ENCODE data around the gene HOXA13. TPM values are rescaled to one million over a fixed set of nuclear protein-coding genes. Genes with fewer than 3 reads are reported as not detected.
A peak's percentile ranks its signal among the peaks of the same experiment; 100 is the strongest.

The HOXA13 gene
- total RNA-seq, 1 experiment from 2014 or later, result 1.2 TPM

DNA sequence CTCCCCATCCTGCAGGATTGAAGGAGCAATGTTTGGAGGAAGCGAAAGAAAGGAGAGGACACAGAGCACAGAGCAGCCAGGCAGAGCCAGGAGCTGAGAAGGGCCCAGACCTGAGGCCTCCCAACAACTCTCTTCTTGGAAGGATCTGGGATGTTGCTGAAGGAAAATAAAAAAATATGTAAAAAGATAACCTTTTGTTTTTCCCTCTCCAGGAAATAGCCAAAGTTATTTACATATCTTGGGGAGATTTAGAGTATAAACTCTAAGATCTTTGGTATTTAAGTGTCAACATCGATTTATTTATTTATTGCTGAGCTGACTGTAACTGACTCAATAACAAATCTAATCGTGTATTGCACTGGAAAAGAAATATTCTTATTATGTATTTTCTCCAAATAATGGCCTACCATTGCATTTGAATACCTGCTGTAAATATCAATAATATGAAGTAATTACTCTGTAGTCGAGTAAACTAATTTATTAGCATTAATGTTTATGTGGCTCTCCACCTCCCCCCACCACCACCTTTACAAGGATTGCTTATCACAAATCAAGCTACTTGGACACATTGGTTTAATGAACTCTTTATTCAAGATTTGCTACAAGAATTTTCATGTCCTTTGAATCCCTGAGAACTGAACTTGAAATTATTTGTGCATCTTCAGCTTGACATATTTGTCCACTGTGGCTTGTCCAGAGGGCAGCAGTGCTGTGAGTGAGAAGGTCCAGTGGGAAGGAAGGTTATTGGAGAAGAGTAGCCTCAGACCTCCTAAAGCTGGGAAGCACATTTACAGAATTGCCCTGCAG, 13.0 kb downstream of the HOXA13 start:
- no peak for DNase-seq (ENCODE audit: low read depth)
- in situ Hi-C loops (cut with HindIII; ENCODE audit: low pct_unique_long_range_greater_than_20kb, low sequenced_read_pairs), result no loop called here

DNA sequence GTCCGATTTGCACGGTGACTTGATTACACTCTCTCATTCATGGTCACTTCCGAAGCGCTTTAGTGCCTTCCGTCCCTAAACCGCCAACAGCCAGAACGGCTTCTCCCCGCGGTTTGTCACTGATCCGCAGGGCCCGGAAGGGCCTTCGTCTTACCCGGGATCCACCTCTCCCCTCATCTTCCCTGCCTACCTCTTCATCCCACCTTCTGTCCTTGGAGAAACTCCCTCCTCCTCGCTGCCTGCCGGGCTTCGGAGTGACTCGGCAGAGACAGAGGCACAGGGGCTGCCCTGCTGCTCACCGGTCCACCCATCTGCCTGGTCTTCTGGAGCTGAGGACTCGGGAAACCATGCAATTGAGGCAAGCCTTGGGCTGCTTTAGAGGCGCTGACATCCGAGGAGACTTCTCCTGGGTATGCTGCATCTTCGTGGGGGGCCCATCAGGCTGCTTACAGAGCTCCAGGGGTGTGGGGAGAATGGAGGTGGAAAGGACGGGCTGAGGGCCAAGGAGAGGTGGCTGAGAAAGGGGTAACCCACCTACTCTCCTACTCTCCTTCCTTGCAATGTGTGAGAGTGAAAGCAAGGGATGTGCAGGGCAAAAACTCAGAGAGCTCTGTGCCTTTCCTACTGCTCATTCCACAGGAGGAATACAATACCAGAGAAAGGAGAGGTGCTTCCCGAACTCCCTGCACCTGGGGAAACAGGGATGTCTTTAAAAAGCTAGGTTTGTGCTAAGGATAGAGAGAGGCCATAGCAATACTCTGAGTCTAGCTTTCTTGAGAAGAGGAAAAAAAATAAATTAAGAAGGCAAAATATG, 13.8 kb downstream of the HOXA13 start:
- in situ Hi-C loops (cut with HindIII; ENCODE audit: low pct_unique_long_range_greater_than_20kb, low sequenced_read_pairs), result no loop called here
- DNase-seq (ENCODE audit: low read depth), result no peak

DNA sequence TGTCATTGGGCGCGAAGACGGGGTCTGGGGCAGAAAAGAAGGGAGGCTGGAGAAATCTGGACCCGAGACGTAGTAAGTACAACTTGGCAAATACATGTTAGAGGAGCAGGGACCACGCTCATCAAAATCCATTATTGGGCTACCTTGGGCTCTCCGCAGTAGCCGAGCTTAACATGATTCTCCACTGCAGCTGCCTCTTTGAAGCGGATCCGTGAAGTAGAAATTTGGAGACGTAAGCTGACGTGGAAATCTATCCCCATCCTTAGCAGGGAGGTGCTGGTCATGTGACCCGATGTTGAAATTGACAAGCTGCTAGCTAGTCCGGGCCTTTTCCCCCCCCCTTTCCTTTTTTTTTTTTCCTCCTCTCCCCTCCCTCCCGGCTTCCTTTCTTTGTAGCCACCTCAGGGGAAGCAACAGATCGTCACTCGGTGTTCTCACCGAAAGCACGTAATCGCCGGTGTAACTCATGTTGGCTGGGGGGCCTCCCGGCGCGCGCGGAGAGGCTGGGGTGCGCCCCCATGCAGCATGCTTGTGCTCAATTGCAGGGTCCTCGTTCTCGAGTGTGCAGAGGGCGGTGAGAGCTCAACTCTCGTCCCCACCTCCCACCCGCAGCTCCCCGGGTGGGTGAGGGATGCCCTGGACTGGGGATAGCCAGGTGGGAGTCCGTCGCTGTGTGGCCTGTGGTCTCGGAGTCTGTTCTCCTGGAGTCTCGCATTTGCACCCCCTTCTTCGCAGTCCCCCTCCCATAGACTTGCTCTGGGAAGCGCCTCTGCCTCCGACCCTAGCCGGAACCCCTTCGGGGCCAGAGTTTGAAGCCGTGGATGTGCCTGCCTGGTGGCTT, 14.7 kb downstream of the HOXA13 start, which contains the start of gene HOXA11:
HOXA11 (minus strand) TSS at position 220 of the 841 bp plus-strand sequence; CDS start at position 132, 88 bp downstream.
- no peak for DNase-seq (ENCODE audit: low read depth)
- in situ Hi-C loops (cut with HindIII; ENCODE audit: low pct_unique_long_range_greater_than_20kb, low sequenced_read_pairs), result no loop called here

DNA sequence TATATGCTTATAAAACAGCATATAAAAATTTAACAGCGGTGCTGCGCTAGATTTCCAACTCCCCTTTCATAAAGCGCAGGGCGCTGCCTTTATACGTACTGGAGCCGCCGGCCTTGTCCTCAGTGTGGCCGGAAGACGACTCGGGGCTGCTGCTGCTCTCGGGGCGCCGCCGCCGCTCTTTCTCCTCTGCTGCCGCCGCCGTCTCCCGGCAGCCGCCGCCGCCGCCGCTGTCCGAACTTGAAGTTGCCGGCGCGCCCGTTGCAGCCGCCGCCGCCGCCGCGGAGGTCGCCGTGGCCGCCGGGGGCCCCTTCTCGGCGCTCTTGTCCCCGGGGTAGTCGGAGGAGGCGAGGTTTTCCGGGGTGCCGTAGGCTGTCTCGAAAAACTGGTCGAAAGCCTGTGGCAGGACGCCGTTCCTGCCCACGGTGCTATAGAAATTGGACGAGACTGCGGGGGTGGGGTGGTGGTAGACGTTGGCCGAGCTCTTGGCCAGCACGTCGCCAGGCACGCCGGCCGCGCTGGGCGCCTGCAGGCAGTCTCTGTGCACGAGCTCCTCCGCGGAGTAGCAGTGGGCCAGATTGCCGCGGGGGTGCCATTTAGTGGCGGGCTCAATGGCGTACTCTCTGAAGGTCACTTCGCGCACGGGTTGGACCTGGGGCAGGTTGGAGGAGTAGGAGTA, 15.4 kb downstream of the HOXA13 start:
- DNase-seq (ENCODE audit: low read depth), result peak; percentile 38
- in situ Hi-C loops (cut with HindIII; ENCODE audit: low pct_unique_long_range_greater_than_20kb, low sequenced_read_pairs), result no loop called here

DNA sequence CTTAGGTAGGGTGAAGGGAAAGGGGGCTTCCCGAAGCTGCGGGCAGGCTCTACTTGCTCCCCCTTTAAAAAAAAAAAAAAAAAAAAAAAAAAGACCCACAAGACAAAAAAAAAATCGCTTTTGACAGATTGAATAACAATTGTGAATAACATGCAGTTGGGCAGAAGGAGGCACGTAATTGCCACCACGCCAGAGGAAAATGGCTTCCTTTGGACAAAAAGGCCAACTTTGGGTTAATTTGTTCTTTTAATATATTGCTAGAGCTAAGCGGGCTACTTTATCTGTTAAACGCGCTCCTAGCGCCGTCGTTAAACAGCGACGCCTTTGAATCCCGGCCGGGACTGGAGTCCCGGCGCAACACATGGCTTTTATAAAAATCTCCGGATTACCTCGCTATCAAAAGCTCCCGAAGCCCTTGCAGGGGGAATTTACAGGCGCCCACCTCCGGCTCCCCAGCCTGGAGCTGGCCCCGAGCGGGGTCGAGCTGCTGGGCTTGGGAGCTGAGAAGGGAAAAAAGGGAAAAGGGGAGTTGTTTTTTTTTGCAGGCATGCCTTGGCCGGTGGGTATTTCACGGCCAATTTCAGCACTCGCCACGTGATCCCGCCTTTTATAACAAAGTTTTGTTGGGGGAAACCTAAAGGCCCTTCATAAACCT, 16.1 kb downstream of the HOXA13 start:
- no peak for DNase-seq (ENCODE audit: low read depth)
- in situ Hi-C loops (cut with HindIII; ENCODE audit: low pct_unique_long_range_greater_than_20kb, low sequenced_read_pairs), result no loop called here

DNA sequence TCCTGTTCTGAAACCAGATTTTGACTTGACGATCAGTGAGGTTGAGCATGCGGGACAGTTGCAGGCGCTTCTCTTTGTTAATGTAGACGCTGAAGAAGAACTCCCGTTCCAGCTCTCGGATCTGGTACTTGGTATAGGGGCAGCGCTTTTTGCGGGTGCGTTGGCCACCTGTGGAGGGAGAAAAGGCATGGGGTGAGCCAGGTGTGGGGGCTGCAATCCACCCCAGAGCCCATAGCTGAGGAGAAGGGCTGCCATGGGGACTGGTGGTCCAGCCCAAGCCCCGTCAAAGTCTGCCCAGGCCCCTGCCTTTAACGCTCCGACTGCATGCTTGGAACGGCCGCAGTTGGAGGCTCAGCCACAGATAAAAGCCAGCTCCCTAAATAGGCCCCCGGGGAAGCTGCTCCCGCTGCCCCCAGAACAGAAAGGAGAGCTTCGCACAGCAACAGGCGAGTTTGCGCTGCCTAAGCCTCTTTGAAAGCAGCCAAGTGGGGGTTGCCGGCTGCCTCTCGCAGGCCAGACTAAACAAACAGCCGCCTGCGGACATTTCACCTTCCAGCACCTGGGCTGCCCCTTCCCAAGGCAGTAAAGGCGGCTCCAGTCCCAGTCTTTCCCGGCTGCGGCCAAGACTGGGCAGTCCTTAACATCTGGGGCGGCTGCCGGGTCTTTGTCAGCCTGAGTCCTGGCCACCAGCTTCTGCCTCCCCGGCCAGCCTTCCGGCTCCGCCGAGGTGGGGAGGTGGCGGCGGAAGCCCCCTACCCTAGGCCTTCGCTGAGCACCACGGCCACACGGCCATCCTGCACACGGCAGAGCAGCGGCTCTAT, 16.8 kb downstream of the HOXA13 start:
- in situ Hi-C loops (cut with HindIII; ENCODE audit: low pct_unique_long_range_greater_than_20kb, low sequenced_read_pairs), result no loop called here

DNA sequence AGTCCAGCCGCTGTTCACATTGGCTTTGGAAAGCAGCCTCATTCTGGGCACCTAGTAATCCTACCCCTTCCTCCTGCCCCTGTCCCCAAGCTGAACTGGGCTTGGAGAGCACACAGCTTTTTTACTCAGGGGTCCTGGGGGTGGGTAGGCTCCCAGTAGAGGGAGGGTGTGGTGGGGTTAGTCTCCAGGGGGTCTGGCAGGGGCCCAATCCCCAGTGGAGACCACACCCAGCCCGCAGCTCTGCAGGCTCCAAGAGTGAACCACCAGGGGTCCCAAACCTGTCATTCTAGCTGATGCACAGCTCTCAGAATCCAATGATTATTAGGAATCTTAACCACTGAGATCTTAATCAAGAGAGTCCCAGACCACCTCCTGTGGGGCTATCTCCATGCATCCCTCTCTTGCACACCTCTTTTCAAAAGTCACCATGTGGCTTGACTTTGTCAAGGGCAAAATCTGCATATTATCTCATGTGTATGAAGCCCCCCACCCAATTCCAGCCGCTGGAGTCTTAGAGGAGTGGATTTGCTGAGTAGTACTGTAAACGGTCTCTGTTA, 17.5 kb downstream of the HOXA13 start:
- in situ Hi-C loops (cut with HindIII; ENCODE audit: low pct_unique_long_range_greater_than_20kb, low sequenced_read_pairs), result no loop called here
- DNase-seq (ENCODE audit: low read depth), result no peak

More for the DNA sequence above, 16.8 kb downstream of the HOXA13 start:
- DNase-seq (ENCODE audit: low read depth), result no peak

DNA sequence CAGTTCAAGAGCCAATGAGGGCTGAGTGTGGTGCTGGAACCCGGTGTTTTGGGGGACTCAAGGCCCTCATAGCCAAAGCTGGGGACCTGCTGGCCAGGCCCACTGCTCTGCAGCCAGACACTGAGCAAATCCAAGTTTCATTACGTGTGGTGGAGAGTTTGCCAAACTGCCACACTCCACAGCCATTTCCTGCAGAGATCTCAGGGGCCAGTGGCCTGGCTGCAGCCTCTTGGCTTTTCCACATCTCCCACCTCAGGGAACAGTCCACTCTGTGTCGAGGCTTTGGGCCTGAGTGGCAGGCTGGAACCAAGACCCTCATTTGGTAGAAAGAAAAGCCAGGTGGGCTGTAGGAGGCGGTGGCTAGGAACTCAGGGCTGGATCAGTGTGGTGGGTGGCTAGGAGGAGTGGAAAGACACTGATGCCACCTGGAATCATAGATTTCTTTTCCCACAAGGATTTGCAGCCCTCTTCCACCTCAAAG, 18.1 kb downstream of the HOXA13 start:
- in situ Hi-C loops (cut with HindIII; ENCODE audit: low pct_unique_long_range_greater_than_20kb, low sequenced_read_pairs), result no loop called here
- DNase-seq (ENCODE audit: low read depth), result no peak

DNA sequence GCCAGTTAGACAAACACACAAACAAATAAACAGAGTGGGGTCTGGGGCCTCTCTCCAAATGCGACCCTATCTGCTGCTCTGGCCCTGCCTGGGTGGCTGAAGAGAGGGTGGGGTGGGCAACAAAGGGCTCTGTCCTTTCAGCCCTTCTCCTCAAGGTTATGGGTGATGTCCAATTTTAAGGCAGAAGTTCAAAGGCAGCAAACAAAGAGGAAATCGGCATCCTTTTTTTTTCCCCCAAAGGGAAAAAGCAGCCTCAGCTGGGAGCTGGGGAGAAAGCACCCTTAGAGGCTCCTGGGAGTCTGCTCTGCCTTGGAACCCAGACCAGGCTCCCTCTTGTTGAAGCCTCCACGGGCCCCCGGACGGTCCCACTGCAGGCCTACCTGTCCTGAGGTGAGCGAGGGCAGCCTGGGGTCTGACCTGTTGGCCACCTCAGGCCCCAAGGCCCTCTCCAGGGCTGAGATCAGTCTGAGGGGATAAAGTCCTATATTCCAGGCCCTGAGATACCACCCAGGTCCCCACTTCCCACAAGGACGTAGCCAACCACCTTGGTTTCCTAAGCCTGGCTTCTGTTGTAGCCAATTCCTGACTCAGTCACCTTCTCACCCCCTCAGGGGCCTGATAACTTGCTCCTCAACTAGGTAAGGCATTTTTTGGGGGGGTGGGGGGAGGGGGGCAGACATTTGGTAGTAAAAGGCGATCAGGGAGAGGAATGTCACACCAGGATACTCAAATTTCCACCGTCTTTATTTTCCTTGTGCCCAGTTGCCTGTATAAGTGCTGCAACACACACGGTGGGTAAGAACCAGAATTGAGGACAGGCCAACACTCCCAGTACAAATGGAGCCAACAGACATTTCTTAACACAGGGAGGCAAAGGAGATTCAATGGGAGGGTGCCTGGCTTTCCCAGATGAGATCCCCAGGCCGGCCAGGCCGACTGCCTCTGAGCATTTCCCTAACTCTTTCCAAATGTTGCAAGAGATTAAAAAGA, 19.2 kb downstream of the HOXA13 start:
- no peak for DNase-seq (ENCODE audit: low read depth)
- in situ Hi-C loops (cut with HindIII; ENCODE audit: low pct_unique_long_range_greater_than_20kb, low sequenced_read_pairs), result no loop called here

DNA sequence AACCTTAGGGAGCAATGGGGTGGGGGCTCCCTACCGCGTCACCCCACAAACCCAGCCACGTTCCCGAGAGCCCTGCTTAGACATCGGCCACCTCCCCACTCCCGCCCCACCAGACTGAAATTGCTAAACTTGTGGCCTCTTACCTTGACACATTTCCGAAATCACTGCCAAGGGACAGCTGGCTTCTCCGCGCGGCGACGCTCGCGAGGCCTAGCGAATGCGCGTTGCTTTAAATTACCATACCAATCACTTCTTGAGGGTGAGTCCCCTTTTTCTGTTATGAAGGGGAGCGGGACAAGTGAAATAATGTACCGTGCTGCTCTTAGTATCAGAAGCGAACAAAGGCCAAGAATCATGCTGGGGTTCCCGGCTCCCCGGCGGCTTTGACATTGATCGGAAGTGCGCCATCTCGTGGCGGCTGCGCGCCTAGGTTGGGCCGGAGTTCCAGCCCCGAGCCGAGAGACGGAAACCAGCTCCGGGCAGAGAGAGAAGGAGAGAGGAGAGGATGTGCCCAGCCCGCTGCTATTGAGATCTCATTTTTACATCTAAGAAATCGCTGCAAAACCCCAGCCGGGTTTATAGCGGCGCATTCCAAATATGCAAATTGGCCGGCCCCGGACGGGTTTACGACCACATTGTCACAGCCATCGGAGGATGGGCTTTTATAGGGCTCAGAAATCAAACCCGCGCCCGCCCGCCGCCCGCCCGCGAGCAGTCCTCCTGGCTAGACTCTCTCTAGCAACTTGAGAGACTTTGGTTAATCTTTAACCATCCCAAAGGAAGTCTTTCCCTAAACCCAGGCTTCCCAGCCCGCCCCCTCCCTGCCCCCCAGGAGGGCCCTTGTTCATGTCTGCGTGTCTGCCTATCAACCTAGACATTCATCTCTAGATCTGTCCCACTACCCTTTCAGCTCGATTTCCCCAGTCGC, 20.1 kb downstream of the HOXA13 start:
- in situ Hi-C loops (cut with HindIII; ENCODE audit: low pct_unique_long_range_greater_than_20kb, low sequenced_read_pairs), result no loop called here
- DNase-seq (ENCODE audit: low read depth), result peak; percentile 90

DNA sequence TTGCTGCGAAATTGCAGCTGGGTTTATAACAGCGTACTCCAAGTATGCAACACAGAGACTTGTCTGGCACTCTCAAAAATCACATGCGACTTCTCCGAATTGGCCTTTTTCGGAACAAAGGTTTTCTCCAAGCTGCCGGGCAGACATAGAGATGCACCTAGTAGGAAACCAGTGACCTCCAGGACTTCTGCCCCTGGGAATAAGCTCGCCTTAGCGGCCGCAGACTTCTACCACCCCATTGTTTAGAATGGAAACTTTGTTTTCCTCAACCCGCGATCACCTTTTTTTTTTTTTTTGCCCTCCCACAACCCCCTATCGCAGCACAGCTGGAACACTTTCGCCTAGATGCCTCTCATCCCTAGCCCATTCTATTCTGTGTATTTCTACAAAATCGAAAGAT, 20.9 kb downstream of the HOXA13 start:
- in situ Hi-C loops (cut with HindIII; ENCODE audit: low pct_unique_long_range_greater_than_20kb, low sequenced_read_pairs), result no loop called here
- no peak for DNase-seq (ENCODE audit: low read depth)

DNA sequence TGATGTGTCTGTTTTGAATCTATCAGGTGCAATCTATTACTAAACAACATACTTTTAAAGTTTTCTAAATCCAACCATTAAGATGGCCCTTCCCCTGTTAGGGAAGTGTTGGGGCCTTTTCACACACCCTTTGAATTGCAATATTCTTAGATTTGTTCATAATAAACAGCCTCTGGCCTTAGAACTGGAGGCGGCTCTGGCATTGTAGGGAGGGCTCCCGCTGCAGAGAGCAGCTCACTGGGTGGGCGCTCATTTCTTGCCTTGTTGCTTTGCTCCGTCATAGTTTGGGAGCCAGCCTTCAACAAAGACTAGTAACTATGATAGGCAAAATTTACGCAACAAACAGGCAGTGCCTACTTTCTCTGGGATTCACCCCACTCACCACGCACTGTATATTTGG, 21.5 kb downstream of the HOXA13 start:
- peak; percentile 26 for DNase-seq (ENCODE audit: low read depth)
- in situ Hi-C loops (cut with HindIII; ENCODE audit: low pct_unique_long_range_greater_than_20kb, low sequenced_read_pairs), result no loop called here

DNA sequence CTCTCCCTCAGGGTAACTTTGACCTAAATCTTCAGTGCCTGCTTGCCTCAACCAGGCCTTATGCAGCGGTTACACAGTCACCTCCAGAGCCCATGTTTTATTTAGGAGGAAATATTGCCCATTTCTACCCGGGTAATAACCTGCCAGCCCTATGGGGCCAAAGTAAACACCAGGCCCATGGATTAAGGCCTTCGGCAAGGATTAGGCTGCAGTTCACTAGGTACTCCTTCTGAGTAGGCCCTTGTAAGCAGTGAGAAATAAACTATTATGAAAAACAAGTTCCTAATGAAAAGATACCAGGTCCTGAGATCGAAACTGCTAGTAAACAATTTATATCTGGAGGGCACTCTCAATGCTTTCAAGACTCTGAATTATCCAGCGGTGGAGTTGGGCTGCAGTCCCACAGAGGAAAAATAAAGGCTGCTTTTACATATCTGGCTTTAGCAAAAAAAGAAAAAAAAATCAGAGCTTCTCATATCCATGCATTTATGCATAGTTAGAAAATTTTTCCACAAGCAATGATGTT, 22.0 kb downstream of the HOXA13 start:
- in situ Hi-C loops (cut with HindIII; ENCODE audit: low pct_unique_long_range_greater_than_20kb, low sequenced_read_pairs), result no loop called here
- DNase-seq (ENCODE audit: low read depth), result peak; percentile 34
